ENCODE results near the gene POU6F1. TPM values are rescaled to one million over a fixed set of nuclear protein-coding genes. Genes with fewer than 3 reads are reported as not detected.

Gene POU6F1
- total RNA-seq, 1 experiment from 2014 or later: 13.3 TPM

DNA sequence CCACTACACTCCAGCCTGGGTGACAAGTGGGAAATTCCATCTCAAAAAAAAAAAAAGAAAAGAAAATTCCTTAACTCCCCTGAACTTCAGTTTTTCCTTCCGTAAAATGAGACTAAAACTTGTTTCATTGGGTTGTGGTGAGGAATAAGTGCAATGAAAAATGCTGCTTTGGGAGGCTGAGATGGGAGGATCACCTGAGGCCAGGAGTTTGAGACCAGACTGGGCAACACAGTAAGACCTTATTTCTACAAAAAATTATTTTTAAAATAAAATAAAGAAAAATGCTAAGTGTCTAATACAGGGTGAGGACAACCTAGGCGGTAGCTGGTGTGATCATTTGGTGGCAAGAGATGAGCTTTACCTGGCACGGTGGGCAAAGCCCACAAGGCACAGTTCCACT, 45.5 kb upstream of the POU6F1 start:
- Histone ChIP-seq H2BK15ac (ENCODE audit: low read depth, low read length) (no peak overlapping the region), H3K4ac (ENCODE audit: low read depth, low read length) (no peak overlapping the region), H3K27me3 (ENCODE audit: insufficient read depth, low read length) (no peaks in the 10 kb centered on the region), H3K23ac (ENCODE audit: insufficient read length, low read depth, low read length) (no peak overlapping the region), H3K4me1 (ENCODE audit: insufficient read depth, low read length) (peaks cover 2% of the 10 kb centered on the region; the same call in 1 of the 2 replicates), H3T11ph (ENCODE audit: low read length) (no peak overlapping the region), H2AK5ac (ENCODE audit: insufficient read length, low read length) (no peak overlapping the region), H4K91ac (ENCODE audit: insufficient read length, low read depth, low read length) (no peak overlapping the region), H2BK20ac (ENCODE audit: low read depth, low read length, poor library complexity, severe bottlenecking) (no peak overlapping the region), H3K79me1 (ENCODE audit: insufficient read depth, low read depth, low read length, poor library complexity, severe bottlenecking) (no peaks in the 10 kb centered on the region), H3K14ac (ENCODE audit: insufficient read depth, low read length) (no peak overlapping the region), H3K27ac (ENCODE audit: insufficient read length, low read depth, low read length) (no peak overlapping the region), H3K9me3 (ENCODE audit: control insufficient read depth, low read depth, low read length) (no peaks in the 10 kb centered on the region), H3K56ac (ENCODE audit: insufficient read length, low read depth, low read length) (no peak overlapping the region), H3K4me2 (ENCODE audit: insufficient read depth, insufficient read length, low read length) (no peak overlapping the region), H2BK5ac (ENCODE audit: insufficient read length, low read length) (no peak overlapping the region), H2BK120ac (ENCODE audit: low read depth, low read length, poor library complexity, severe bottlenecking) (no peak overlapping the region), H3K23me2 (ENCODE audit: insufficient read length, low read depth, low read length, poor library complexity, severe bottlenecking) (no peaks in the 10 kb centered on the region), H4K20me1 (ENCODE audit: control insufficient read depth, insufficient read depth, insufficient read length) (no peaks in the 10 kb centered on the region), H4K5ac (ENCODE audit: insufficient read length, low read depth, low read length) (no peak overlapping the region), H4K8ac (replicated peaks; ENCODE audit: insufficient read length, low read depth, low read length) (no peak overlapping the region), H2AFZ (ENCODE audit: low read length) (no peak overlapping the region), H3K79me2 (ENCODE audit: insufficient read depth, low read length) (no peaks in the 10 kb centered on the region), H3K18ac (ENCODE audit: insufficient read length, low read depth, low read length) (no peak overlapping the region), H3K9ac (ENCODE audit: extremely low read depth, insufficient read length, low read length) (no peak overlapping the region), H2BK12ac (ENCODE audit: insufficient read length, low read depth, low read length) (no peak overlapping the region)
- no peak for TF ChIP-seq CTCF (conservative IDR thresholded peaks at IDR 0.05)
- Mint-ChIP-seq H3K9me3 (no peaks in the 10 kb centered on the region), H3K27ac (no peak overlapping the region; a peak in 1 of 7 replicates), H3K4me1 (peaks cover 16 to 21% of the 10 kb centered on the region in 2 experiments), H3K27me3 (ENCODE audit: low read depth) (no peaks in the 10 kb centered on the region; the same call in 1 of the 2 replicates), H3K4me3 (no peak overlapping the region), H3K36me3 (ENCODE audit: insufficient read depth in 1 of 3, low read depth in 3 of 3) (no peaks in the 10 kb centered on the region; a peak in 3 of 7 replicates)
- no peak for DNase-seq
- no CpG with 5 or more reads among the region's 3 CpGs for WGBS (ENCODE audit: extremely low coverage, insufficient read length, low lambda C conversion rate)

All from H9 (cell line).